Measurements from ENCODE around the gene UBE2A.

Gene UBE2A

DNA sequence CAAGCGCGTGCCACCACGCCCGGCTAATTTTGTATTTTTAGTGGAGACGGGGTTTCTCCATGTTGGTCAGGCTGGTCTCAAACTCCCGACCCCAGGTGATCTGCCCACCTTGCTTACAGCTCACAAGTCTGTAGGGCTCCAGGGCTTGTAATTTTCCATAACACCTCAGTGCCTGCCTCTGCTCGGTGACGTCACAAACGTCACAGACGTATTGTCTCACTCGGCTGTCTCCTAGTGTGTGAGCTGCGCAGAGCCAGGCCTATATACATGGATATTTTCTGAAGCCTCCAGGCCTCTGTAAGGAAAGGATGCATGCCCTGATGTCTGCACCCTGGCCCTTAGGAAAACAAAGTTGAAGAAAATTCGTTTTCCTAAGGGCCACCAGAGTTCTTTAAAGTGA, 40.4 kb downstream of the UBE2A start:
- DNase-seq, result no peak

- no peak for DNase-seq
Observed at GRCh38 chrX:119617517-119618164, 43.3 kb downstream of the UBE2A start.

DNA sequence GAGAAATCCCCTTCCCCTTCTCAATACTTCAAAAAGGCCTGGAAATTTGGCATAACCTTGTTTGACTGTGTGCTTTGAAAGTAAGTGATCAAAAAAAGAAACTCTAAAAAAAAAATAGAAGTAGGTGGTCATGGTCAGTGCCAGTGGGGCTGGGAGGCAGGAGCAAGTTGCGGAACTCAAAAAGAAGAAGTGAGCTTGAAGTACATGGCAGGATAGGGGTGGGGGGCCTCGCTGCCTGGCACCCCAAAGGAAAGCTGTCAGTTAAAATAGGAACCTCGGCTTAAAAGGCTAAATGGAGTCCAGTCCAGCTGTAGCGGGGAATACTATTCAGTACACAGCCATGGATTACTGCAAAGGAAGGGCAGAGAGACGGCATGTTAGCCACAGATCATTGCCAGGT, 44.1 kb downstream of the UBE2A start:
- no peak for DNase-seq

GRCh38 chrX:119622356-119623232, 48.2 kb downstream of the UBE2A start:
- DNase-seq, result no peak

DNA sequence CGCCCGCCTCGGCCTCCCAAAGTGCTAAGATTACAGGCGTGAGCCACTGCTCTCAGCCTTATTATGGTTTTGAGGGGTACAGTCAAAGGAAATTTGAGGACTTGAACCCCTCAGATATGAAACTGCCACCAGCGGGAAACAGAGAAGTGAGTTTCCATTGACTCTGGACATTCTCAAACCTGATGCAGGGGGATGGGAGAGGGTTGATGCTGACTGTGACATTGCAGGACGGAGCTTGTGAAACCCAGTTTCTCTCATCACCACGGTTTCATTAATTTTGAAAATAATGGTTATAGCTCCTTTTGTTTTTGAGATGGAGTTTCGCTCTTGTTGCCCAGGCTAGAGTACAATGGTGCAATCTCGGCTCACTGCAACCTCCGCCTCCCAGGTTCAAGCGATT, 50.1 kb downstream of the UBE2A start:
- DNase-seq, result no peak

- no peak for DNase-seq
Observed at GRCh38 chrX:119624951-119625668, 50.7 kb downstream of the UBE2A start.

GRCh38 chrX:119625843-119626242, 51.5 kb downstream of the UBE2A start:
- DNase-seq, result no peak

Data from kidney glomerular epithelial cell (primary cell).